Cardiac fibroblast (primary cell): ENCODE results near the gene CORIN.

Experiments used
- DNase-seq, 2 donors: peaks; one replicate each; pipeline versions ENCODE4 v3.0.0 to v3.0.0-alpha.2; 2010; ENCODE audit warnings: low read depth in 2 of 2
- H3K4me3 ChIP-seq, 2 donors: replicated peaks in 1 of 2; 1 replicate in 1 of 2; 2 replicates in 1 of 2; pipeline ENCODE4 v1.5.1; 2011; ENCODE audit warnings: low read depth in 2 of 2, low read length in 2 of 2, mild to moderate bottlenecking in 2 of 2, moderate library complexity in 1 of 2
- TF ChIP-seq, protein P1 (sequence below): IDR thresholded peaks from one replicate; pipeline ENCODE4 v1.5.1; 2011; ENCODE audit warnings: low read depth, mild to moderate bottlenecking, low read length, inconsistent platforms

CORIN gene

DNA sequence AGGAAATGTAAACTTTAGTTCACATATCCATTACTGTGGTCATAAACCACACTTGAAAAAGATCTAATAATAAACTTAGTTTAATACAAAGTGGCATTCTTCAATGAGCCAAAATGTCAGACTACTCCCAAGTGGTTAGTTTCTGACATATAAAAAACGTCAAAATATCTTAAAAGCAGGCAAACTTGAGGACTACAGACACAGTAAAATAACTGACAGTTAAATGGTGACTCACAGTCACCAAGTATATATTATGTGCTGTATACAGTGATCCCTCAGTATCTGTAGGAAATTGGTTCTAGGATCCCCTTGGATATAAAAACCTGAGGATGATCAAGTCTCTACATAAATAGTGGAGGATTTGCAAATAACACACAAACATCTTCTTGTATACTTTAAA is 11.6 kb upstream of the CORIN start:
- TF ChIP-seq, protein P1, sequence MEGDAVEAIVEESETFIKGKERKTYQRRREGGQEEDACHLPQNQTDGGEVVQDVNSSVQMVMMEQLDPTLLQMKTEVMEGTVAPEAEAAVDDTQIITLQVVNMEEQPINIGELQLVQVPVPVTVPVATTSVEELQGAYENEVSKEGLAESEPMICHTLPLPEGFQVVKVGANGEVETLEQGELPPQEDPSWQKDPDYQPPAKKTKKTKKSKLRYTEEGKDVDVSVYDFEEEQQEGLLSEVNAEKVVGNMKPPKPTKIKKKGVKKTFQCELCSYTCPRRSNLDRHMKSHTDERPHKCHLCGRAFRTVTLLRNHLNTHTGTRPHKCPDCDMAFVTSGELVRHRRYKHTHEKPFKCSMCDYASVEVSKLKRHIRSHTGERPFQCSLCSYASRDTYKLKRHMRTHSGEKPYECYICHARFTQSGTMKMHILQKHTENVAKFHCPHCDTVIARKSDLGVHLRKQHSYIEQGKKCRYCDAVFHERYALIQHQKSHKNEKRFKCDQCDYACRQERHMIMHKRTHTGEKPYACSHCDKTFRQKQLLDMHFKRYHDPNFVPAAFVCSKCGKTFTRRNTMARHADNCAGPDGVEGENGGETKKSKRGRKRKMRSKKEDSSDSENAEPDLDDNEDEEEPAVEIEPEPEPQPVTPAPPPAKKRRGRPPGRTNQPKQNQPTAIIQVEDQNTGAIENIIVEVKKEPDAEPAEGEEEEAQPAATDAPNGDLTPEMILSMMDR, result no peak
- DNase-seq, result no peak
- H3K4me3 ChIP-seq, result no peak overlapping the region

DNA sequence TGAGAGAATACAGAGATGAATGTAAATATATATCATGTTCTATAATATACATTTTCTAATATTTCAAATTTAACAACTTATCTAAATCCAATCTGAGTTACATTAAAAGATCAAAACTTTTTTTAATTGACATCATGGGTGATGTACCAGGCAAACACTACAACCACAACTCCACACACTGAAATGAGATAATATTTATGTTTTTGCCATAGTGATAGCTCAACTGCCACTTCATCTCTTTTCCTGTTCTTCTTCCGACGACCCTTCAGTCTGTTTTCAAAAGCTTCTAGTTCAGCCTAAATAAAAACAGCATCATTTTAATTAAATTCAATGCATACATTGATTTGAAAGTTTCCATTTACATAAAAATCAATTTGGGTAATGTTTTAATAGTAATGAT is 10.2 kb upstream of the CORIN start:
- TF ChIP-seq, protein P1, result no peak
- DNase-seq, result no peak
- H3K4me3 ChIP-seq, result no peak overlapping the region

DNA sequence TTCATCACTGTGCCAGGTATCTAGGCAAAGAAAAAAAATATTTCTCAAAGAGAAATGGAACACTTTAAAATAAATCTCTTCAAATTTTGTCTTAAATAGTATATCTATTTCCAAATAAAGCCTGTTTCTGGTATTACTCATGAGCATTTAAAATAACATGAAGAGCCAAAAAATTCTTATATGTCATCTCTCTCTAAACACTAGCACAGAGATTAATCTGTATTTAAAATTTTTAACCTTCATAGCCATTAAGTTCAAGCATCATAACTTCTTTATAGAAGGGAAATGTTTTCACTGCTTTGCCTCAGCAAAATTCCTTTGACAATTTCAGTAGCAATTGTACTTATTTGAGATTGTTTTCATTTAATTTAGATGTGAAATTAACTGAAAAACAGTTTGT is 5.1 kb upstream of the CORIN start:
- TF ChIP-seq, protein P1, result no peak
- DNase-seq, result no peak
- H3K4me3 ChIP-seq, result no peak overlapping the region

DNA sequence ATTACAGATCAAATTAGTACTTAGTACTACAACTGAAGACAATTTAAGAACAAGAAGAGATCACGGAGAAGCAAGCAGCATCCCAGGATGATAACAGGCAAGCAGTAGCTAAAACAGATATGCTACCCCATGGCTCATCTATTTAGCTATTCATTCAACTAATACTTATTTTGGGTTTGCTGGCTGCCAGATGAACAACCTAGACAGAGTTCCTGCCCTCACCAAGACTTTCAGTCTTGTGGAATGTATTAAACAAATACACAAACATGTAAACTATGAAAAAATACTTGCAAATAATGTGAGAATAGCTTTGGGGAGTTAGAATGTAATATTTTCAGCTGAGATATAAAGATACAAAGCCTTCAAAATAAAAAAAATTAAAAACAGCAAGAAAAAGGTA is 2.4 kb upstream of the CORIN start:
- no peak overlapping the region for H3K4me3 ChIP-seq
- TF ChIP-seq, protein P1, result no peak
- DNase-seq, result peak in 1 of 2 donors; percentile 44

DNA sequence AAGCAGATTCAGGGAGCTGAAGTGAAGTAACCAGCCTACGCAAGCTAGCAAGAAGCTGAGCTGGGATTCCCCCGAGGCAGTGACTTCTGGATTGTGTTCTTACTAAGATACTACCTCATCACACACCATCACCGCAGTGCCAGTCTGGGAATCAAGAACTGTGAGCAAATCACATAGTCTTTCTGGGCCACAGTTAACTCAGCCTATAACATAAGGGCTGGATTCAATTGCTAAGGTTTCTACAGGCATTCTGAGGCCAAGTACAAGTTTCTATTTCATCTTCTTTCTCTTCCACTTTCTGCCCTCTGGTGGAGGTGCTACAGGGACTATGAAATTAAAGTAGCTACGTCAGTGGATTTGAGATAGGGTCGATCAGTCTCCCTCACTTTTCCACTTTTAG is 1.4 kb upstream of the CORIN start:
- no peak overlapping the region for H3K4me3 ChIP-seq
- DNase-seq, result peak; percentile 35 to 91
- TF ChIP-seq, protein P1, result peak; percentile 43

DNA sequence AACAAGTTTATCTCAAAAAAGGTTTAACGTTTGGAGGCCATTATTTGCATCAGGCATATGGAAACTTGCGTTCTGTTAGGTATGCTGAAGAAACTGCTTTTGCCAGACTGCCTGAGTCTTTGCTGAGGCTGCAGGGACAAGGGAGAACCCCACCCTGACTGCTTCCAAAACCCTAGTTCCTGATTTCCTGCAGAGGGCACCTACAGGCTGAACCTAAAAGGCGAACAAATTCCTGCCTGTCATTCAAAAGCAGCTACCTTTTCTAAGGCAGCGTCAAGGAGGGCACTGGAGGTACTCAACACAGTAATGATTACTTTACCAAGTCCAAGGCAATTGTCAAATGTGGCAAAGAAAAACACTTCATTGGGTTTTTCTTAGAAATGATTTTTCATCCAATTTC is 578 bp upstream of the CORIN start:
- DNase-seq, result no peak
- TF ChIP-seq, protein P1, result no peak
- H3K4me3 ChIP-seq, result no peak overlapping the region

DNA sequence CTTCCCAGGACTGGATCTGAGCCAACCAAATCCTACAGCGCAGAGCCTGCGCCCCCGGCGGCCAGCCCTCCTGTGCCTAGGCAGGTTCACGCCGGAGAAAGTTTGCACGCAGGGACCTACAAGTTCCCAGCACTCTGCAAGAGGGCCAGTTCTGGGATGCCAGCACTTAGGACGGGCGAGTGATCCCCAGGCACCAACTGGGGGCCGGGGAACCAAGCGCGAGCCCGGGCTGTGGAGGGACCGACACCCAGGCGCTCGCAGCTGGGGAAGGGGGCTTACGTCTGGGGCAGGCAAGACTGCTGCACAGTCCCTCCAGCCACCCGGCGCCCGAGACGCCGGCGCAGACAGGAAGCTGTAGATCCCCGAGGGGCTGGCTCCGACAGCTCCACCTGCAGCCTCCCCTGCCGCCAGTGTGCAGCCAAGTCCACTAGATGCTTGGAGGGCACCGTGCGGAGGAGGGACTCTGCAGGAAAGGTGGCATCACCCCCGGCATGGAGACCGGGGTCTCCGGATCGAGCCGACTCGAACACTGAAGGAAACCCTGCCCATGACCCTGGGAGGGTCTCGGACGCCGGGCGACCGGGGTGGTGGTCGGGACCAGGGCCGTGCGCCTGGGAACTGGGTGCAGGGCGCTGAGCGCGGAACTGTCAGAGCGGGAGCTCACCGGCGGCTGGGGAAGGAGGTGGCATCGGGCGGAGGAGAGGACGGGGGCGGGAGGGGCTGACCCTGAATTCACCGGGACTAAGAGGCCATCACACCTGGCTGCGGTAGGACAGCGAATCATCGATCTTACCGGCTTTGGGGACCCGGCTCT is 566 bp downstream of the CORIN start:
- H3K4me3 ChIP-seq, result peak overlapping the region; percentile 62
- TF ChIP-seq, protein P1, result no peak
- peak; percentile 17 to 31 for DNase-seq
